Measurements from ENCODE around the gene MADCAM1.

- TF ChIP-seq PPARA (CRISPR knock-in tag; IDR thresholded peaks at IDR 0.05; ENCODE audit: borderline replicate concordance) (no peak), OSR1 (CRISPR knock-in tag; IDR thresholded peaks at IDR 0.05) (no peak), PATZ1 (CRISPR knock-in tag; IDR thresholded peaks at IDR 0.05; ENCODE audit: borderline replicate concordance) (no peak), ZFP30 (CRISPR knock-in tag; IDR thresholded peaks at IDR 0.05) (no peak)
Measured at GRCh38 chr19:536031-536880, 40.0 kb downstream of the MADCAM1 start.
